ENCODE results near the gene ALDH1A3. TPM values are rescaled to one million over a fixed set of nuclear protein-coding genes. Genes with fewer than 3 reads are reported as not detected.

ALDH1A3 gene
- total RNA-seq, 1 donor from 2014 or later, result 79.9 TPM

DNA sequence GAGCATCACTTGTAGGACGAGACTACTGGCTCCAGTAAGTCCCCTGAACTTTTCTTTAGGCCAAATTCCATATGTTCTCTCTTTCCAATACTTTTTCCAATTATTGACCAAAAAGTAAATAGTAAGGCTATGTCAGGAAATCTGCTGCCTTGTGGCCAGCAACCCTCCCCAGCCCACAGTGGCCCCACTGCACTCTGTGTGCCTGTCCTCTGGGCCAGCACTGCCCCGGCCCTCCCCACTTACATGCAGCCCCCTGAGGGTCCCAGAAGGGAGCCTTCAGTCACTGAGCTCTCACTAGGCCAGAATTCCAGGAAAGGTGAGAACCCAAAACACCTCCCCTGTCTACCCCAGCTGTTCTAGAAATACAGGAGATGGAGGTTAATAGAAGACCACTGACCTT, 21.3 kb upstream of the ALDH1A3 start:
- TF ChIP-seq, protein P1, sequence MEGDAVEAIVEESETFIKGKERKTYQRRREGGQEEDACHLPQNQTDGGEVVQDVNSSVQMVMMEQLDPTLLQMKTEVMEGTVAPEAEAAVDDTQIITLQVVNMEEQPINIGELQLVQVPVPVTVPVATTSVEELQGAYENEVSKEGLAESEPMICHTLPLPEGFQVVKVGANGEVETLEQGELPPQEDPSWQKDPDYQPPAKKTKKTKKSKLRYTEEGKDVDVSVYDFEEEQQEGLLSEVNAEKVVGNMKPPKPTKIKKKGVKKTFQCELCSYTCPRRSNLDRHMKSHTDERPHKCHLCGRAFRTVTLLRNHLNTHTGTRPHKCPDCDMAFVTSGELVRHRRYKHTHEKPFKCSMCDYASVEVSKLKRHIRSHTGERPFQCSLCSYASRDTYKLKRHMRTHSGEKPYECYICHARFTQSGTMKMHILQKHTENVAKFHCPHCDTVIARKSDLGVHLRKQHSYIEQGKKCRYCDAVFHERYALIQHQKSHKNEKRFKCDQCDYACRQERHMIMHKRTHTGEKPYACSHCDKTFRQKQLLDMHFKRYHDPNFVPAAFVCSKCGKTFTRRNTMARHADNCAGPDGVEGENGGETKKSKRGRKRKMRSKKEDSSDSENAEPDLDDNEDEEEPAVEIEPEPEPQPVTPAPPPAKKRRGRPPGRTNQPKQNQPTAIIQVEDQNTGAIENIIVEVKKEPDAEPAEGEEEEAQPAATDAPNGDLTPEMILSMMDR (conservative IDR thresholded peaks at IDR 0.05; ENCODE audit: low read depth, low read length), result no peak
- no peak for DNase-seq (ENCODE audit: low read depth)
- no peak overlapping the region for H3K4me3 ChIP-seq (ENCODE audit: low read depth, low read length)

DNA sequence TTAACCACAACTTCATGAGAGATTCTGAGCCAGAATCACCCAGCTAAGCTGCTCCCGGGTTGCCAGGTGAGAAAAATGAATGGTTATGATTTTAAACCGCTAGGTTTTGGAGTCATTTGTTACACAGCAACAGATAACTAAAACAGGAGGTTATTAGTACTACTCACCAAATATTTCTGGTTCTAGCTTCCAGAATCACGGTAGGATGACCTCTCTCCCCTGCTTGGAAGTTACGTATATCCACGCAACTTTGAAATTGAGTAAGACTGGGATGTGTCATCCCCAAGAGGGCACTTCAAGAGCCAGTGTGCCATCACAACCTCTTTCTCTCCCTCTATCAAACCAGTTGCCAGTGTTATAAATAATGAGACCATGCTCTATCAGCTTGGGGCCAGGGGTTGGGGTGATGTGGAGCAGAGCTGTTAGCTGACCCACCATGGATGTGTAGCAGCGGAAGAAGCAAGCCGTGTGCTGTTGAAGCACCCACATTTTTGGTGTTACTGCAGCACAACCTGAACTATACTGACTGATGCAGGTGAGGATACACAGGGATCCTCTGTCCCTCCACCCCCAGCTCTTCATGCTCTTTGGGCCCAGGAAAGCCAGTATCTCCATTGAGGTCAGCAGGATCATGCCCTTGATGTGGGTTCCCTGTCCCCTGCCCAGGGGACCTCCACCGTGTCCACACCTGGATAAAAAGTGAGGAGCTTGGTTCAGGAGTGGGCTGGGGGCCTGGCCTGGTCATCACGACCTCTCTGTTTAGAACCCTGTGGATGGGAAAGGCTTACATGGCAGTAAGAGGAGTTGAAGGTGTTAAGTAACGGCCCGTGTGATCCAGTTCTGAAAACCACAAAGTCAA, 19.4 kb upstream of the ALDH1A3 start:
- TF ChIP-seq, protein P1 (conservative IDR thresholded peaks at IDR 0.05; ENCODE audit: low read depth, low read length), result no peak

DNA sequence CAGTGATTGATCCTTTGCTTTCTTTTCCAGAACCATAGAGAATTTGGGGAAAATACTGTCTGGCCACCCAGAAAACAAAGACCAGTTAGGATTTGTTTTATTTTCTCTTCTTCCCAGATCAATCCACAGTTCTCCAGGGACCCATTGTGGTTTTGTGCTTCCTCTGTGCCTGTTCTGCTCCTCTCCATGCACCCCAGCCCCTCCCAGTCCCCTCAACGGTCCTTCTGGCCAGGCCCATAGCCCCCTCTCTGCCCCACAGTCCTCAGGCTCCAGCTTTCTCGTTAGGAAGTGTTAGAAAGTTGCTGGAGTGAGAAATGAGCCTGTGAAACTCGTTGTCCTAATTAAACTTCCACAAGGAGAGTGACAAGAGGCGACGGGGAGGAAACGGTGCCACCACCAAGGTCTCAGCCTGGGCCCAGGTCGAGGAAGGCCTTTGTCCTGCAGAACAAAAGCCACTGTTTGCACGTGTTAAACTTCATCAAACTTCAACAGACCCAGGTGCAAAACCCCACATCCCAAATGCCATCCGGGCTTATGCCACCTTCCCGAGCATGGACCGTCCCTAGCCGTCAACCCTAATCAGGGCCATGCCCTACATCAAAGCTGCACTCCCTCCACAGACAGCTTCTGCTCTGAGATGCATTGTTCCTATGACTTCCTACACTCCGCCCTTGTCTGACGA, 18.7 kb upstream of the ALDH1A3 start:
- DNase-seq (ENCODE audit: low read depth), result no peak
- no peak overlapping the region for H3K4me3 ChIP-seq (ENCODE audit: low read depth, low read length)
- TF ChIP-seq, protein P1 (conservative IDR thresholded peaks at IDR 0.05; ENCODE audit: low read depth, low read length), result no peak

More for the DNA sequence above, 19.4 kb upstream of the ALDH1A3 start:
- H3K4me3 ChIP-seq (ENCODE audit: low read depth, low read length), result no peak overlapping the region
- no peak for DNase-seq (ENCODE audit: low read depth)

DNA sequence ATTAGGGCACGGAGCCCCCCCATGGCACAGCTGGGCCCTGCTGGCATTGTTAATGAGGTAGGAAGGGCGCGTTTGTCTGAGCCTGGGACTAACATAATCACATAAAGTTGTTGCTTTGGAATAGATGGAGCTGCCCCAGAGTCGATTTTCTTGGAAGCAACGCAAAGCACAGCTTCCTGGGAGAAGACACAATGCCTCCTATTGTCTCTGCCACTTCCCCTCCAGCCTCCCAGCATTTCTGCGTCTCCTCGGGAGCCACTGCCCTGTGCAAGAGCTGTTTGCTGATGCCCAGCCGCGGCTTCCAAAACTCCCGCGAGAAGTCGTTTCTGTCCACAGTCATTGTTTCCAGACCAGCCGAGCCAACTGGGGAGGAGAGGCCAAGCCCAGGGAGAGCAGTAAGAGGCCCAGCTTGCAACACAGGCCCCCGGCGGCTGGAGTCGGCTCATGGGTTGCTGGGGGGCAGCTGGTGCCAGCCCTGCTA, 18.1 kb upstream of the ALDH1A3 start:
- DNase-seq (ENCODE audit: low read depth), result no peak
- no peak overlapping the region for H3K4me3 ChIP-seq (ENCODE audit: low read depth, low read length)
- TF ChIP-seq, protein P1 (conservative IDR thresholded peaks at IDR 0.05; ENCODE audit: low read depth, low read length), result no peak

DNA sequence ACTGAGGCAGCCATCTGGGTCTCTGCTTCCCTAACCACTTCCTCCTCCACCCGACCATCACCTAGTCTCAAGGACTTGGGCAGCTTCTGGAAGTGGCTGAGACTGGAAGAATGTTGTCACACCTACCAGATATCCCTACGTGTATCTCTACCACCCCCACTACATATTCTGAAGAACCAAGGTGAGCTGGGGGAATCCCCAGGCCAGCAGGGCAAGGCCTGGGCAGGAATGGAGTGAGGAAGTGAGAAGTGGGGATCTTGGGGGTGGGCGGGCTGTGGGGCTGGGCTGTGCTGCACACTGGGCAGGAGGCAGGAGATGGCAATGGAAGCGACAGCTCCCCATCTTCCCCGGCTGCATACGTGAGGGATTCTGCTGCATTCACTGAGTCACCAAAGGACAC, 17.5 kb upstream of the ALDH1A3 start:
- TF ChIP-seq, protein P1 (conservative IDR thresholded peaks at IDR 0.05; ENCODE audit: low read depth, low read length), result no peak
- no peak for DNase-seq (ENCODE audit: low read depth)
- no peak overlapping the region for H3K4me3 ChIP-seq (ENCODE audit: low read depth, low read length)

DNA sequence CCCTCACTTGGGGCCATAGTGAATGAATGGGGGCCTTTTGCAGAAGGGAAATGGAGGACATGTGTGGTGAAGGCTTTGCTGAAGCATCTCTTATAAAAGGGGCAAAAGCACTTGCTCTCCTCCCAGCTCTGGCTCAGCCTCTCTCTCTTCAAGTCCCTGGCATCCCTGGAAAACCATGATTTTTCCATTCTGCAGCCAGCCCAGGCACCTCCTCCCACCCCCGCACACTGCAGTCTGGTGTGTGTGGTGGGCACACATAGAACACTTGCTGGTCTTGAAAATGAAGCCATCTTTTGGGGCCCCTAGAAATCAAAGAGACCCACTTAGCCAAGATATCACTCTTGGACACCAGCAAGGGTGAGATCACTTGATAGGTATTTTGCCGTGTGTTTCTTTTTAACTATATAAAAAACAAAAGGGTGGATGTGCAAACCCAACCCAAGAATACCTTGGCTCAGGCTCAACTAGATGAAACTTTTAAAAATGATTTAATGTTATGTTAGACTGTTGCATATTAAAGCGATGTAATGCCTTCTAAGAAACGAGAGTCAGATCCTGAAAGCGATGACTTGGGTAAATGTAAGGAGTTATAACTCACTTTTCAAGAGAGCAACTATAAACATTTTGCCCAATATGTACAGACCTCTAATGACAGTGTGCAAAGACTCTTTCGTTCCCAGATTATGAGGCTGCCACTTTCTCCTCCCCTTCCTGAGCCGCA, 16.4 kb upstream of the ALDH1A3 start:
- no peak overlapping the region for H3K4me3 ChIP-seq (ENCODE audit: low read depth, low read length)
- DNase-seq (ENCODE audit: low read depth), result no peak
- TF ChIP-seq, protein P1 (conservative IDR thresholded peaks at IDR 0.05; ENCODE audit: low read depth, low read length), result no peak
